Sigmoid colon (tissue), 7 donors: ENCODE measurements around the gene GYS1. TPM values are rescaled to one million over a fixed set of nuclear protein-coding genes. Genes with fewer than 3 reads are reported as not detected.

Source experiments
- DNase-seq: peaks from one replicate; pipeline ENCODE4 v3.0.0-alpha.2; 2019
- H3K27ac ChIP-seq, 4 donors: fragments of 200-600 bp; sonication (generic); one replicate each; pipeline ENCODE4 v1.5.1; 2016 to 2019; ENCODE audit warnings: mild to moderate bottlenecking in 1 of 4
- H3K27me3 ChIP-seq, 3 donors: fragments of 200-600 bp; sonication (generic); one replicate each; pipeline ENCODE4 v1.5.1; 2019; ENCODE audit warnings: mild to moderate bottlenecking in 1 of 3
- H3K36me3 ChIP-seq, 4 donors: fragments of 200-600 bp; sonication (generic); one replicate each; pipeline ENCODE4 v1.5.1; 2016 to 2019
- H3K4me1 ChIP-seq, 4 donors: fragments of 200-600 bp; sonication (generic); one replicate each; pipeline ENCODE4 v1.5.1; 2017 to 2019
- H3K4me3 ChIP-seq, 4 donors: fragments of 200-600 bp; sonication (generic); one replicate each; pipeline ENCODE4 v1.5.1; 2017 to 2019; ENCODE audit warnings: mild to moderate bottlenecking in 2 of 4, moderate library complexity in 1 of 4
- H3K9me3 ChIP-seq, 4 donors: fragments of 200-600 bp in 3 of 4; sonication (generic) in 3 of 4; one replicate each; pipeline versions ENCODE4 v1.5.1 to v1.6.1; 2013 to 2019
- EP300 ChIP-seq, 4 donors: sonication (generic); formaldehyde crosslinking; IDR thresholded peaks; one replicate each; pipeline ENCODE4 v1.6.1; 2017; ENCODE audit warnings: antibody characterized with exemption in 4 of 4
- POLR2A ChIP-seq, 2 donors: fragments of 450-650 bp; IDR thresholded peaks; one replicate each; pipeline ENCODE4 v1.6.1; 2016; ENCODE audit warnings: antibody characterized with exemption in 2 of 2, mild to moderate bottlenecking in 2 of 2, moderate library complexity in 2 of 2
- POLR2AphosphoS5 ChIP-seq, 4 donors: sonication (generic); formaldehyde crosslinking; IDR thresholded peaks; one replicate each; pipeline ENCODE4 v1.6.1; 2017; ENCODE audit warnings: antibody characterized with exemption in 4 of 4
- WGBS, 2 donors: extraction: QIAGEN DNeasy Blood & Tissue Kit; methylation state at CpG; one replicate each; pipeline ENCODE4 v1.1.7; 2013; 5-methylcytosine and 5-hydroxymethylcytosine counted together
- intact Hi-C: fragments of 100-400 bp; cut with DNase I; formaldehyde crosslinking; loops from one replicate; pipeline ENCODE4 v1.15.1; 2023
- polyA plus RNA-seq, 3 donors: library from polyadenylated mRNA; stranded (reverse); fragments of 200-250 nt; gene quantifications; one replicate each; pipeline ENCODE4 v1.2.3, GENCODE V29; 2013
- total RNA-seq, 4 donors: library from RNA; depleted of rRNA; stranded (reverse); fragments of >200 nt; gene quantifications; one replicate each; pipeline ENCODE4 v1.1.0, GENCODE V29; 2016
- TF ChIP-seq, protein P1 (sequence below), 4 experiments: fragments of 450-650 bp in 3 of 4; fragments of 200-600 bp in 1 of 4; IDR thresholded peaks; one replicate each; pipeline ENCODE4 v1.5.1; 2016 to 2019; ENCODE audit warnings: antibody characterized with exemption in 4 of 4, mild to moderate bottlenecking in 3 of 4, moderate library complexity in 2 of 4
- donor health status: healthy with polysubstance abuse.
- donor health status: Bipolar disorder and iron deficiency.
- donor health status: healthy.

The GYS1 gene
- total and polyA plus RNA-seq, 7 donors, result 11.7 to 32.7 (median 17.5) TPM

DNA sequence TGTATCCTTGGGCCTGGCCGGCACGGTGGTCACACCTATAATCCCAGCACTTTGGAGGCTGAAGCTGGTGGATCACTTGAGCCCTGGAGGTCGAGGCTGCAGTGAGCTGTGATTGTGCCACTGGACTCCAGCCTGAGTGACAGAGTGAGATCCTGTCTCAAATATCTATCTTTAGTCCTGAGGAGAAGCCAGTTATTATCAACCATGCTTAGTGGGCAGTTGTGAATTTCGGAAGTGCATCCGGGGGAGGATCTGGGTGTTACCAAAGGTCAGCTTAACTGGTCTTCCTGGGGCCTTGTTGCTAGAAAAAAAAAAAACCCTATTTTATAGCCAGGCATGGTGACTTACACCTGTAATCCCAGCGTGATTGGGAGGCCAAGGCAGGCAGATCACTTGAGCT lies 50.0 kb downstream of the GYS1 start:
- intact Hi-C loops, result no loop called here
- Histone ChIP-seq H3K36me3 (no peaks in the 10 kb centered on the region), H3K27me3 (no peaks in the 10 kb centered on the region), H3K4me3 (no peak overlapping the region), H3K4me1 (no peaks in the 10 kb centered on the region), H3K9me3 (peaks cover 0 to 5% (median under 1%) of the 10 kb centered on the region in 4 donors), H3K27ac (no peak overlapping the region)
- no peak for TF ChIP-seq EP300 (IDR thresholded peaks at IDR 0.05)
- TF ChIP-seq POLR2A (IDR thresholded peaks at IDR 0.05), result no peak
- no peak for TF ChIP-seq POLR2AphosphoS5 (IDR thresholded peaks at IDR 0.05)
- TF ChIP-seq, protein P1, sequence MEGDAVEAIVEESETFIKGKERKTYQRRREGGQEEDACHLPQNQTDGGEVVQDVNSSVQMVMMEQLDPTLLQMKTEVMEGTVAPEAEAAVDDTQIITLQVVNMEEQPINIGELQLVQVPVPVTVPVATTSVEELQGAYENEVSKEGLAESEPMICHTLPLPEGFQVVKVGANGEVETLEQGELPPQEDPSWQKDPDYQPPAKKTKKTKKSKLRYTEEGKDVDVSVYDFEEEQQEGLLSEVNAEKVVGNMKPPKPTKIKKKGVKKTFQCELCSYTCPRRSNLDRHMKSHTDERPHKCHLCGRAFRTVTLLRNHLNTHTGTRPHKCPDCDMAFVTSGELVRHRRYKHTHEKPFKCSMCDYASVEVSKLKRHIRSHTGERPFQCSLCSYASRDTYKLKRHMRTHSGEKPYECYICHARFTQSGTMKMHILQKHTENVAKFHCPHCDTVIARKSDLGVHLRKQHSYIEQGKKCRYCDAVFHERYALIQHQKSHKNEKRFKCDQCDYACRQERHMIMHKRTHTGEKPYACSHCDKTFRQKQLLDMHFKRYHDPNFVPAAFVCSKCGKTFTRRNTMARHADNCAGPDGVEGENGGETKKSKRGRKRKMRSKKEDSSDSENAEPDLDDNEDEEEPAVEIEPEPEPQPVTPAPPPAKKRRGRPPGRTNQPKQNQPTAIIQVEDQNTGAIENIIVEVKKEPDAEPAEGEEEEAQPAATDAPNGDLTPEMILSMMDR (IDR thresholded peaks at IDR 0.05), result no peak
- no peak for DNase-seq
- WGBS, 2 donors, result 86 to 91% methylated on average over 6 of the region's 6 CpGs

DNA sequence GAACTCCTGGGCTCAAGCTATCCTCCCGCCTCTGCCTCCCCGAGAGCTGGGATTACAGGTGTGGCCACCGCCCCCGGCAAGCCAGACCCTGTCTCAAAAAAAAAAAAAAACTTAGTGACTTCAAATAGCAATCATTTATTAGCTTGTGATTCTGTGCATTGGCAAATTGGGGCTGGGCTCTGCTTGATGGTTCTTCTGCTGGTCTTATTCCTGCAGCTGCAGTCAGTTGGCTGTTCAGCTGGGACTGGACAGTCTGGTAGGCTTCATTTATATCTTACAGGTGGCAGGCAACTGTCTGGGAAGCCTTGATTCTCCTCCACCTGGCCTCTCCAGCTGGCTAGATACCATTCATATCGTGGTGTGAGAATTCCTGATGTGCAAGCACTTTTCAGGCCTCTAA lies 52.2 kb downstream of the GYS1 start:
- intact Hi-C loops, result no loop called here
- Histone ChIP-seq H3K4me3 (no peak overlapping the region), H3K4me1 (no peaks in the 10 kb centered on the region), H3K27me3 (no peaks in the 10 kb centered on the region), H3K9me3 (peaks cover 0 to 5% (median under 1%) of the 10 kb centered on the region in 4 donors), H3K27ac (no peak overlapping the region), H3K36me3 (no peaks in the 10 kb centered on the region)
- no peak for DNase-seq
- TF ChIP-seq, protein P1 (IDR thresholded peaks at IDR 0.05), result no peak
- TF ChIP-seq EP300 (IDR thresholded peaks at IDR 0.05) (no peak), POLR2AphosphoS5 (IDR thresholded peaks at IDR 0.05) (no peak), POLR2A (IDR thresholded peaks at IDR 0.05) (no peak)
- 94 to 98% methylated on average over 5 of the region's 5 CpGs for WGBS, 2 donors

DNA sequence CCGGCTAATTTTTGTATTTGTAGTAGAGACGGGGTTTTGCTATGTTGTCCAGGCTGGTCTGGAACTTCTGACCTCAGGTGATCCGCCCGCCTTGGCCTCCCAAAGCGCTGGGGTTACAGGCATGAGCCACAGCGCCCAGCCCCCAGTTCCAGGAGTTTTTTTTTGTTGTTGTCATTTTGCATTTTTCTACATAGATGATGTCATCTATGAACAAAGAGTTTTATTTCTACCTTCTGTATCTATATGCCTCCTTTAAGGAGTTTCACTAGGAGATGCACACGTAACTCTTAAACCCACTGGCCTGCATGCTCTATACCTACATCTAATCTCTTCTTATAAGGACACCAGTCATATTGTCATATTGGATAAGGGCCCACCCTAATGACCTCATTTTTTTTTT lies 54.9 kb downstream of the GYS1 start:
- peaks cover 0 to 9% (median 7%) of the 10 kb centered on the region in 4 donors for H3K4me1 ChIP-seq
- TF ChIP-seq POLR2AphosphoS5 (IDR thresholded peaks at IDR 0.05) (no peak), EP300 (IDR thresholded peaks at IDR 0.05) (no peak), POLR2A (IDR thresholded peaks at IDR 0.05) (no peak)
- TF ChIP-seq, protein P1 (IDR thresholded peaks at IDR 0.05), result no peak

DNA sequence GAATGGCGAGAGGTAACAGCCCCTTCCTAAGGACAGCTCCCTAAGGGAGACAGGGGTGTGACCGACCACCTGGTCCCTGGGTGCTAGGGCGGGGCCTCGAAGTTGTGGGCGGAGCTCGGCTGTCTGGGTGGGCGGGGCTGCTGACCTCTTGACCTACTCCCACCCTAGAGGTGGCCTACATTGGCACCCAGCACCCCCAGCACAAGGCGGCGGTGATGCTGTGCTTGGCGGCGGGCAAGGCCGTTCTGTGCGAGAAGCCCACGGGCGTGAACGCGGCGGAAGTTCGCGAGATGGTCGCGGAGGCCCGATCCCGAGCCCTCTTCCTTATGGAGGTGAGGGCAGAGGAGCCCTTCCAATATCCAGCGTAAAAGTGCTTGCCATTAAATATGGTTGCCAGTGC lies 57.2 kb downstream of the GYS1 start:
- 89 to 94% methylated on average over 25 of the region's 25 CpGs for WGBS, 2 donors
- intact Hi-C loops, result no loop called here
- H3K27ac ChIP-seq, result no peak overlapping the region
- H3K9me3 ChIP-seq, result peaks cover 0 to 2% (median under 1%) of the 10 kb centered on the region in 4 donors
- H3K4me1 ChIP-seq, result peaks cover 0 to 13% (median 10%) of the 10 kb centered on the region in 4 donors
- no peaks in the 10 kb centered on the region for H3K36me3 ChIP-seq
- H3K27me3 ChIP-seq, result peaks cover 0 to 17% (median 0%) of the 10 kb centered on the region in 3 donors
- no peak overlapping the region for H3K4me3 ChIP-seq
- no peak for DNase-seq
- TF ChIP-seq POLR2A (IDR thresholded peaks at IDR 0.05) (no peak), POLR2AphosphoS5 (IDR thresholded peaks at IDR 0.05) (no peak)

More for the DNA sequence above, 54.9 kb downstream of the GYS1 start:
- 58 to 78% methylated on average over 7 of the region's 7 CpGs for WGBS, 2 donors
- no peak overlapping the region for H3K27ac ChIP-seq
- H3K36me3 ChIP-seq, result no peaks in the 10 kb centered on the region
- no peak overlapping the region for H3K4me3 ChIP-seq
- peaks cover 0 to under 1% (median 0%) of the 10 kb centered on the region in 3 donors for H3K27me3 ChIP-seq
- DNase-seq, result no peak
- peaks cover 0 to 5% (median under 1%) of the 10 kb centered on the region in 4 donors for H3K9me3 ChIP-seq
- intact Hi-C loops, result no loop called here

DNA sequence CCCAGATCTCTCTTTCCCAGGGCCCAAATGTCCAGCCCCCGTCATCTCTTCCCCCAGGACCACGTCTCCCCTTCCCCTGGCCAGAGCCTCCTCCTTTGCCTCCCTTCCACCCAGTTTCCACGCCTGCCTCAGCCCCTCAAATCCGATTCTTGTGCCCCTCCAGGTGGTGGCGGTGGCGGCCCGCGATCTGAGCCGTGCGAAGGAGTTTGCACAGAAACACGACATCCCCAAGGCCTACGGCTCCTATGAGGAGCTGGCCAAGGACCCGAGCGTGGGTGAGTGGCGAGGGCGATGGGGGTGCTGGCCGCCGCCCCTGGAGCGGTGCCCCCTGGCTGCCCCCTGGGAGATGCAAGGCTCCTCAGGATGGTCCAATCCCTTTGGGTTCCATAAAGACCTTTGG lies 58.3 kb downstream of the GYS1 start:
- Histone ChIP-seq H3K27me3 (peaks cover 0 to 17% (median 0%) of the 10 kb centered on the region in 3 donors), H3K9me3 (no peaks in the 10 kb centered on the region), H3K4me3 (no peak overlapping the region), H3K4me1 (peaks cover 0 to 13% (median 10%) of the 10 kb centered on the region in 4 donors), H3K36me3 (no peaks in the 10 kb centered on the region), H3K27ac (no peak overlapping the region)
- 78 to 84% methylated on average over 19 of the region's 19 CpGs for WGBS, 2 donors
- DNase-seq, result no peak
- TF ChIP-seq POLR2A (IDR thresholded peaks at IDR 0.05) (no peak), POLR2AphosphoS5 (IDR thresholded peaks at IDR 0.05) (no peak), EP300 (IDR thresholded peaks at IDR 0.05) (no peak)
- TF ChIP-seq, protein P1 (IDR thresholded peaks at IDR 0.05), result no peak
- intact Hi-C loops, result no loop called here
